T-cell (primary cell): ENCODE results near the gene GANAB. TPM values are rescaled to one million over a fixed set of nuclear protein-coding genes. Genes with fewer than 3 reads are reported as not detected.
A peak's percentile ranks its signal among the peaks of the same experiment; 100 is the strongest.

Source experiments
- ATAC-seq, 4 experiments: fragments of 200-7000 bp in 3 of 4; fragments of 150-1000 bp in 1 of 4; cut with Tn5 transposase; replicated peaks in 1 of 4; 1 replicate in 3 of 4; 2 replicates in 1 of 4; pipeline ENCODE4 v1.10.0; 2021; ENCODE audit warnings: moderate library complexity in 3 of 4, mild to moderate bottlenecking in 2 of 4, moderate number of reproducible peaks in 1 of 4
- CTCF ChIA-PET, 2 donors: fragments of 300-600 bp; sonication (Branson Sonifier 250); formaldehyde crosslinking; loops; one replicate each; lab custom pipeline; 2022; ENCODE audit warnings: antibody characterized with exemption in 2 of 2; lab: Charles Lee
- POLR2A ChIA-PET, 2 donors: fragments of 300-600 bp; sonication (Branson Sonifier 250); formaldehyde crosslinking; loops; one replicate each; lab custom pipeline; 2022; ENCODE audit warnings: antibody characterized with exemption in 2 of 2; lab: Charles Lee
- DNase-seq, 35 experiments: peaks; one replicate each; pipeline versions ENCODE4 v3.0.0 to v3.0.0-alpha.2; 2013 to 2023
- H3K27ac ChIP-seq: one replicate; pipeline ENCODE4 v1.5.1; 2013; ENCODE audit warnings: low read length
- H3K27me3 ChIP-seq, 2 experiments: replicated peaks in 1 of 2; 1 replicate in 1 of 2; 2 replicates in 1 of 2; pipeline versions ENCODE4 v1.6.1 to v1.7.0; 2013; ENCODE audit warnings: low read length in 1 of 2, mixed read lengths in 1 of 2; ENCODE audit not compliant: control insufficient read depth in 2 of 2, insufficient read depth in 2 of 2; ENCODE audit errors: extremely low read depth in 1 of 2
- H3K36me3 ChIP-seq, 2 donors: 1 replicate in 1 of 2; 2 replicates in 1 of 2; pipeline versions ENCODE4 v1.6.1 to v1.7.0; 2013; ENCODE audit warnings: low read length in 1 of 2; ENCODE audit not compliant: control insufficient read depth in 2 of 2, insufficient read depth in 1 of 2; ENCODE audit errors: extremely low read depth in 1 of 2
- H3K4me1 ChIP-seq, 2 experiments: 1 replicate in 1 of 2; 2 replicates in 1 of 2; pipeline versions ENCODE4 v1.6.1 to v1.7.0; 2013; ENCODE audit warnings: low read length in 2 of 2, mixed read lengths in 1 of 2; ENCODE audit not compliant: insufficient read depth in 2 of 2, control insufficient read depth in 1 of 2; ENCODE audit errors: extremely low read depth in 1 of 2
- H3K4me3 ChIP-seq, 2 donors: 1 replicate in 1 of 2; 2 replicates in 1 of 2; pipeline versions ENCODE4 v1.5.1 to v1.7.0; 2013; ENCODE audit warnings: mild to moderate bottlenecking in 2 of 2, low read length in 1 of 2, moderate library complexity in 1 of 2; ENCODE audit not compliant: control insufficient read depth in 1 of 2; ENCODE audit errors: extremely low read depth in 1 of 2
- H3K9me3 ChIP-seq: 2 replicates; pipeline ENCODE4 v1.7.0; 2013
- H3K27ac Mint-ChIP-seq, 2 donors: one replicate each; pipeline ENCODE4 v1.8.0; 2020 to 2021; ENCODE audit warnings: mild to moderate bottlenecking in 2 of 2, mixed read lengths in 2 of 2
- H3K27me3 Mint-ChIP-seq, 2 donors: one replicate each; pipeline ENCODE4 v1.8.0; 2021 to 2022; ENCODE audit warnings: mixed read lengths in 2 of 2
- H3K36me3 Mint-ChIP-seq: one replicate; pipeline ENCODE4 v1.8.0; 2021; ENCODE audit warnings: mixed read lengths
- H3K4me1 Mint-ChIP-seq, 3 donors: one replicate each; pipeline ENCODE4 v1.8.0; 2020 to 2022; ENCODE audit warnings: mixed read lengths in 3 of 3, mild to moderate bottlenecking in 1 of 3
- H3K4me3 Mint-ChIP-seq, 3 donors: one replicate each; pipeline ENCODE4 v1.8.0; 2020 to 2022; ENCODE audit warnings: mild to moderate bottlenecking in 3 of 3, mixed read lengths in 3 of 3, moderate library complexity in 3 of 3
- H3K9me3 Mint-ChIP-seq, 3 donors: one replicate each; pipeline ENCODE4 v1.8.0; 2020 to 2022; ENCODE audit warnings: mixed read lengths in 3 of 3
- WGBS: methylation state at CpG from one replicate; pipeline ENCODE4 v1.1.5; 2013; ENCODE audit warnings: missing lambda C conversion rate; ENCODE audit not compliant: insufficient coverage; 5-methylcytosine and 5-hydroxymethylcytosine counted together
- total RNA-seq, 35 experiments: library from RNA in 6 of 35; stranded (reverse) in 6 of 35; fragments of 120-200 nt in 1 of 35; gene quantifications; one replicate each; pipeline versions ENCODE4 v1.2.1 to v1.2.4 and lab custom pipeline; 2013 to 2026

The GANAB gene
- total RNA-seq, 5 donors from 2014 or later (not counting 1 experiment from before 2014, with no cell fraction given), result 216 to 278 (median 257) TPM

- Histone ChIP-seq H3K9me3 (no peaks in the 10 kb centered on the region), H3K27me3 (no peaks in the 10 kb centered on the region), H3K27ac (no peak overlapping the region), H3K4me3 (peak overlapping the region in 1 of 2 donors; percentile 80), H3K36me3 (peaks cover 23 to 58% of the 10 kb centered on the region in 2 donors), H3K4me1 (peaks cover 9 to 40% of the 10 kb centered on the region in 2 experiments)
- Mint-ChIP-seq H3K4me1 (peaks cover 47 to 50% (median 49%) of the 10 kb centered on the region in 3 donors), H3K27ac (peak overlapping the region; percentile 91 to 97), H3K36me3 (peaks cover 38% of the 10 kb centered on the region), H3K9me3 (no peaks in the 10 kb centered on the region), H3K27me3 (no peaks in the 10 kb centered on the region), H3K4me3 (peak overlapping the region; percentile 95 to 97 (median 97))
- ChIA-PET POLR2A (interaction anchor here in 1 of 2 donors (0.9 kb wide), 1 partner anchor 19 kb away, joined by 4 read pairs; no protein-coding TSS in a partner anchor), CTCF (interaction anchor here in 1 of 2 donors (1.6 kb wide), 1 partner anchor 22 kb away, joined by 6 read pairs; no protein-coding TSS in a partner anchor)
- 82% methylated on average over 16 of the region's 17 CpGs for WGBS
- ATAC-seq (no peak), DNase-seq (no peak)
These were observed 71.3 kb downstream of the GANAB start for GRCh38 chr11:62575156-62575555.

Other genes with a start within 250 kb of the GANAB start
- 1 to 10 TPM in 2 of 5 donors, not detected in 3; 1.8 to 3.2 TPM for gene SCGB1A1, start 227.6 kb downstream of the GANAB start, total RNA-seq
- gene AHNAK, start 99.8 kb downstream of the GANAB start, total RNA-seq, result 100 to 1,000 TPM; 267 to 636 (median 395) TPM
- 1,000 to 10,000 TPM; 1,908 to 2,187 (median 2,119) TPM for gene EEF1G, start 72.7 kb downstream of the GANAB start, total RNA-seq
- gene TUT1, start 55.1 kb downstream of the GANAB start, total RNA-seq, result 10 to 100 TPM; 35.2 to 56.0 (median 42.9) TPM
- 100 to 1,000 TPM; 151 to 185 (median 184) TPM for gene MTA2, start 44.7 kb downstream of the GANAB start, total RNA-seq
- 100 to 1,000 TPM; 160 to 372 (median 328) TPM for gene EML3, start 33.8 kb downstream of the GANAB start, total RNA-seq
- 1 to 10 TPM; 1.6 to 4.5 (median 3.5) TPM for gene ROM1, start 33.4 kb downstream of the GANAB start, total RNA-seq
- gene B3GAT3, start 24.6 kb downstream of the GANAB start, total RNA-seq, result 10 to 100 TPM; 59.0 to 94.5 (median 90.5) TPM
- 10 to 100 TPM; 14.4 to 39.0 (median 34.8) TPM for gene INTS5, start 6.7 kb upstream of the GANAB start, total RNA-seq
- gene C11orf98, start 18.6 kb upstream of the GANAB start, total RNA-seq, result 10 to 100 TPM; 28.3 to 62.6 (median 54.8) TPM
- gene CSKMT, start 18.7 kb upstream of the GANAB start, total RNA-seq, result 10 to 100 TPM; 14.8 to 35.6 (median 27.4) TPM
- 1 to 10 TPM; 2.7 to 9.3 (median 8.1) TPM for gene UQCC3, start 25.1 kb upstream of the GANAB start, total RNA-seq
- 10 to 100 TPM; 15.5 to 24.7 (median 20.7) TPM for gene LBHD1, start 25.7 kb upstream of the GANAB start, total RNA-seq
- gene UBXN1, start 32.5 kb upstream of the GANAB start, total RNA-seq, result 100 to 1,000 TPM; 180 to 199 (median 196) TPM
- under 1 TPM in 4 of 5 donors, not detected in 1; 0.14 to 0.29 (median 0.19) TPM for gene LRRN4CL, start 42.9 kb upstream of the GANAB start, total RNA-seq
- gene BSCL2, start 60.8 kb upstream of the GANAB start, total RNA-seq, result 10 to 100 TPM; 21.9 to 43.7 (median 37.3) TPM
- not detected for gene GNG3, start 61.1 kb upstream of the GANAB start, total RNA-seq
- gene HNRNPUL2, start 80.8 kb upstream of the GANAB start, total RNA-seq, result 10 to 100 TPM; 45.8 to 67.8 (median 62.7) TPM
- 10 to 100 TPM; 15.4 to 54.5 (median 44.6) TPM for gene TTC9C, start 81.9 kb upstream of the GANAB start, total RNA-seq
- gene ZBTB3, start 107.5 kb upstream of the GANAB start, total RNA-seq, result 10 to 100 TPM in 3 of 5 donors, 1 to 10 TPM in 2; 5.9 to 24.6 (median 22.9) TPM
- 10 to 100 TPM; 65.6 to 84.8 (median 76.1) TPM for gene POLR2G, start 115.0 kb upstream of the GANAB start, total RNA-seq
- 10 to 100 TPM; 15.1 to 29.5 (median 29.0) TPM for gene TAF6L, start 124.8 kb upstream of the GANAB start, total RNA-seq
- 10 to 100 TPM; 27.7 to 53.3 (median 46.5) TPM for gene TMEM179B, start 140.8 kb upstream of the GANAB start, total RNA-seq
- 10 to 100 TPM; 11.2 to 27.6 (median 23.0) TPM for gene TMEM223, start 145.4 kb upstream of the GANAB start, total RNA-seq
- 100 to 1,000 TPM; 160 to 321 (median 169) TPM for gene NXF1, start 158.8 kb upstream of the GANAB start, total RNA-seq
- gene STX5, start 185.4 kb upstream of the GANAB start, total RNA-seq, result 100 to 1,000 TPM in 2 of 5 donors, 10 to 100 TPM in 3; 49.3 to 132 (median 58.0) TPM
- not detected for gene TEX54, start 186.2 kb upstream of the GANAB start, total RNA-seq
- gene WDR74, start 193.0 kb upstream of the GANAB start, total RNA-seq, result 100 to 1,000 TPM in 4 of 5 donors, 10 to 100 TPM in 1; 91.3 to 239 (median 103) TPM
- gene SLC3A2, start 234.3 kb upstream of the GANAB start, total RNA-seq, result 100 to 1,000 TPM; 178 to 248 (median 237) TPM